ENCODE results near the gene SNX15. TPM values are rescaled to one million over a fixed set of nuclear protein-coding genes. Genes with fewer than 3 reads are reported as not detected.
A peak's percentile ranks its signal among the peaks of the same experiment; 100 is the strongest.

SNX15 gene
- total and polyA plus RNA-seq, 4 donors: 16.2 to 28.4 (median 18.9) TPM

GRCh38 chr11:65013130-65013887 lies 13.9 kb upstream of the SNX15 start:
- DNase-seq (peak; percentile 93 to 95 (median 95)), ATAC-seq (ENCODE audit: insufficient read depth, low FRiP score) (peak; percentile 91)
- Histone ChIP-seq H3K4me1 (ENCODE audit: control insufficient read depth in 5 of 5, insufficient read depth in 5 of 5, low read length in 5 of 5) (peaks cover 0 to 17% (median 4%) of the 10 kb centered on the region in 5 donors), H3K36me3 (ENCODE audit: control insufficient read depth in 4 of 4, insufficient read depth in 4 of 4, low read length in 4 of 4) (peaks cover 0 to 6% (median 1%) of the 10 kb centered on the region in 4 donors), H3K9me3 (ENCODE audit: control insufficient read depth in 4 of 4, insufficient read depth in 3 of 4, low read length in 3 of 4) (peaks cover 0 to 2% (median 0%) of the 10 kb centered on the region in 4 donors), H3K4me3 (peak overlapping the region; percentile 46), H3K27ac (ENCODE audit: low read depth in 1 of 2, low read length in 1 of 2) (peak overlapping the region; percentile 96 to 100), H3K9ac (ENCODE audit: insufficient read depth in 1 of 2, low read length in 2 of 2) (peak overlapping the region; percentile 82 to 89), H3K27me3 (ENCODE audit: control insufficient read depth in 3 of 3, insufficient read depth in 3 of 3, low read length in 2 of 3) (no peaks in the 10 kb centered on the region)
- 9 to 12% methylated on average over 22 of the region's 22 CpGs for WGBS, 2 donors
- TF ChIP-seq, protein P1, sequence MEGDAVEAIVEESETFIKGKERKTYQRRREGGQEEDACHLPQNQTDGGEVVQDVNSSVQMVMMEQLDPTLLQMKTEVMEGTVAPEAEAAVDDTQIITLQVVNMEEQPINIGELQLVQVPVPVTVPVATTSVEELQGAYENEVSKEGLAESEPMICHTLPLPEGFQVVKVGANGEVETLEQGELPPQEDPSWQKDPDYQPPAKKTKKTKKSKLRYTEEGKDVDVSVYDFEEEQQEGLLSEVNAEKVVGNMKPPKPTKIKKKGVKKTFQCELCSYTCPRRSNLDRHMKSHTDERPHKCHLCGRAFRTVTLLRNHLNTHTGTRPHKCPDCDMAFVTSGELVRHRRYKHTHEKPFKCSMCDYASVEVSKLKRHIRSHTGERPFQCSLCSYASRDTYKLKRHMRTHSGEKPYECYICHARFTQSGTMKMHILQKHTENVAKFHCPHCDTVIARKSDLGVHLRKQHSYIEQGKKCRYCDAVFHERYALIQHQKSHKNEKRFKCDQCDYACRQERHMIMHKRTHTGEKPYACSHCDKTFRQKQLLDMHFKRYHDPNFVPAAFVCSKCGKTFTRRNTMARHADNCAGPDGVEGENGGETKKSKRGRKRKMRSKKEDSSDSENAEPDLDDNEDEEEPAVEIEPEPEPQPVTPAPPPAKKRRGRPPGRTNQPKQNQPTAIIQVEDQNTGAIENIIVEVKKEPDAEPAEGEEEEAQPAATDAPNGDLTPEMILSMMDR (IDR thresholded peaks at IDR 0.05; ENCODE audit: control extremely low read depth, extremely low read depth): peak; percentile 67

DNA sequence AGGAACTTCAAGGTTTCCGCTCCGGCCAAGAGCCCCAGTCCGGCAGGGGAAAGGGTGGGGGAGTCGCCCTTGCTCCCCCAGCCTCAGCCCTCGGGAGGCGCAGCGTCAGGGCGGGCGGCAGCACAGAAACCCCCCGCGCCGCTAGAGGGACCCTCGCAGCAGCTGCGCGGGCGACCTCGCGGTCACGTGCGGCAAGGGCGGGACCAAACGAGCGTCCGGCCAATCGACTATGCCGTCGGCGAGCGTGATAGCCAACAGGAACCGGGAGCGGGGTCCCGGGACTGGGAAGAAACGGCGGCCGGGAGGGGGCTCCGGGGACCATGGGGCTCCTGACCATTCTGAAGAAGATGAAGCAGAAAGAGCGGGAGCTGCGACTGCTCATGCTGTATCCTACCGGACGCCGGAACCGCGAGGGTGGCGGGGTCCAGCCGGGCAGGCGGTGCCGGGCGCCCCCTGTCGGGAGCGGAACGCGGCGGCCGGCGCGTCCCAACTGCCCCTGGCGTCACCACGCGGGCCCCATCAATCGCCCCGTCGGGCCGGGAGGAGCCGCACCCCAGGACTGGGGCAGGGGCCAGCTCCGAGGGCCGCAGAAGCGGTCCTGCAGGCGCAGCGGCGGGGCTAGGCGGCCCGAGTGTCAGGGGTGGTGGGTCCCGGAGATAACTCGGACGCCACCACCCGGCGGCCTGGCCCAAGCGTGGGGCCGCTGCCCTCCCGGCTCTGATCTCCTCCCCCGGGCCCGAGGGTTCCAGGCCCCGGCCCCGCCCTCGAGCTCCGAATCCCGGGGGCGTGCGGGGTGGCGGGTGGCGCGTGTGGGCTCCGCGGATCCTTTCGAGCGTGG lies 13.1 kb upstream of the SNX15 start, which contains the start of gene ARL2:
TSS of gene ARL2 (plus strand) at position 273 of the 838 bp plus-strand sequence. CDS start at position 321, 48 bp downstream.
- peaks cover 0 to 12% (median 5%) of the 10 kb centered on the region in 4 donors for H3K36me3 ChIP-seq (ENCODE audit: control insufficient read depth in 4 of 4, insufficient read depth in 4 of 4, low read length in 4 of 4)
- 0 to 1% methylated on average over 71 to 96 of the region's 96 CpGs for WGBS, 2 donors
- peak within 1 kb of the TSS; percentile 96 to 100 for H3K27ac ChIP-seq (ENCODE audit: low read depth in 1 of 2, low read length in 1 of 2)
- H3K4me1 ChIP-seq (ENCODE audit: control insufficient read depth in 5 of 5, insufficient read depth in 5 of 5, low read length in 5 of 5): peaks cover 0 to 17% (median 4%) of the 10 kb centered on the region in 5 donors
- H3K4me3 ChIP-seq: peak within 1 kb of the TSS; percentile 46
- TF ChIP-seq, protein P1 (IDR thresholded peaks at IDR 0.05; ENCODE audit: control extremely low read depth, extremely low read depth): peak; percentile 55
- H3K27me3 ChIP-seq (ENCODE audit: control insufficient read depth in 3 of 3, insufficient read depth in 3 of 3, low read length in 2 of 3): no peaks in the 10 kb centered on the region
- ATAC-seq (ENCODE audit: insufficient read depth, low FRiP score) (peak; percentile 88), DNase-seq (peak; percentile 96 to 98 (median 97))
- peaks cover 0 to 2% (median 0%) of the 10 kb centered on the region in 4 donors for H3K9me3 ChIP-seq (ENCODE audit: control insufficient read depth in 4 of 4, insufficient read depth in 3 of 4, low read length in 3 of 4)
- peak within 1 kb of the TSS; percentile 82 to 89 for H3K9ac ChIP-seq (ENCODE audit: insufficient read depth in 1 of 2, low read length in 2 of 2)

GRCh38 chr11:65014726-65015227 lies 12.5 kb upstream of the SNX15 start:
- Histone ChIP-seq H3K27ac (ENCODE audit: low read depth in 1 of 2, low read length in 1 of 2) (peak overlapping the region; percentile 96 to 100), H3K4me3 (peak overlapping the region; percentile 46), H3K9ac (ENCODE audit: insufficient read depth in 1 of 2, low read length in 2 of 2) (peak overlapping the region; percentile 49 to 82), H3K27me3 (ENCODE audit: control insufficient read depth in 3 of 3, insufficient read depth in 3 of 3, low read length in 2 of 3) (no peaks in the 10 kb centered on the region), H3K9me3 (ENCODE audit: control insufficient read depth in 4 of 4, insufficient read depth in 3 of 4, low read length in 3 of 4) (peaks cover 0 to 2% (median 0%) of the 10 kb centered on the region in 4 donors), H3K4me1 (ENCODE audit: control insufficient read depth in 5 of 5, insufficient read depth in 5 of 5, low read length in 5 of 5) (peaks cover 0 to 17% (median 4%) of the 10 kb centered on the region in 5 donors), H3K36me3 (ENCODE audit: control insufficient read depth in 4 of 4, insufficient read depth in 4 of 4, low read length in 4 of 4) (peaks cover 0 to 12% (median 6%) of the 10 kb centered on the region in 4 donors)
- no peak for ATAC-seq (ENCODE audit: insufficient read depth, low FRiP score)
- TF ChIP-seq, protein P1 (IDR thresholded peaks at IDR 0.05; ENCODE audit: control extremely low read depth, extremely low read depth): no peak
- no peak for DNase-seq
- WGBS, 2 donors: 29 to 32% methylated on average over 23 of the region's 23 CpGs

All from lung (tissue), 12 donors.